ENCODE measurements around the gene NDUFA8.

The NDUFA8 gene

DNA sequence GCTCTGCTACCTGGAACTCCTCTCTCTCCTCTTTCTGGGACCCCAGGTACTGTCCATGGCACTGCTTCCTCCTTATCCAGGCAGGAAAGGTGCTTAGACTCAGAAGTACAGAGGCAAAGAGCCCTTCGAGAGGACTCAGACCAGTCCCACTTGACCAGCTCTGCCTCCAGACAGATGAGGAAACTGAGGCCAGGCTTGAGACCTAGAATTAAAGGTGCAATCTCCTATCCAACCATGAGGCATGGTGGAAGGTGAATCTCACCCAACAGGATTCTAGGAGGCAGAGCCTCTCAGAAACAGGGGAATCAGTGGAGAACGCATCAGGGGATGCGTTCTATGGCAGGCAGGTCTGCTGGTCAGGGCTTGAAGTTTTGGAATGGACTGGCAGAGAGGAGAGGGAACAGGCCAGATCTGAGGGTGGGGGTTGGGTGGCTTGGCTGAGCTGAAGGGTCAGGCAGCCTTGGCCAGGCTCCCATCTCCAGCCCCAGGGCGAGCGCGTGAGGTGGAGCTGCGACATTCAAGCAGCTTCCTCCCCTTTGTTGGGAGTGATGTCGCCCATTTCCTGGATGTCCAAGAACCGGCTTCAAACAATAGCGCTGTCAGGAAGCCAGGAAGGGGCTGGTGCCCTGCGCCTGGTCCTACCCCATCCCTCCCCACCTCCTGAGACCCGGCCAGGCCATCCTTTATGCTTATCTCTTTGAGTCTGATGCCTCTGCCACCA is 26.2 kb downstream of the NDUFA8 start:
- H3K4me3 ChIP-seq (ENCODE audit: low read depth, low read length) = no peak overlapping the region
- no peak for DNase-seq (ENCODE audit: low read depth)
- no peak for TF ChIP-seq MYC (IDR thresholded peaks at IDR 0.05; ENCODE audit: low read depth, low read length)
- TF ChIP-seq, protein P1, sequence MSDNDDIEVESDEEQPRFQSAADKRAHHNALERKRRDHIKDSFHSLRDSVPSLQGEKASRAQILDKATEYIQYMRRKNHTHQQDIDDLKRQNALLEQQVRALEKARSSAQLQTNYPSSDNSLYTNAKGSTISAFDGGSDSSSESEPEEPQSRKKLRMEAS (IDR thresholded peaks at IDR 0.05; ENCODE audit: low read depth, low read length) = no peak
- no peak for TF ChIP-seq POLR2A (IDR thresholded peaks at IDR 0.05; ENCODE audit: extremely low read depth, insufficient read length)
- TF ChIP-seq, protein P2, sequence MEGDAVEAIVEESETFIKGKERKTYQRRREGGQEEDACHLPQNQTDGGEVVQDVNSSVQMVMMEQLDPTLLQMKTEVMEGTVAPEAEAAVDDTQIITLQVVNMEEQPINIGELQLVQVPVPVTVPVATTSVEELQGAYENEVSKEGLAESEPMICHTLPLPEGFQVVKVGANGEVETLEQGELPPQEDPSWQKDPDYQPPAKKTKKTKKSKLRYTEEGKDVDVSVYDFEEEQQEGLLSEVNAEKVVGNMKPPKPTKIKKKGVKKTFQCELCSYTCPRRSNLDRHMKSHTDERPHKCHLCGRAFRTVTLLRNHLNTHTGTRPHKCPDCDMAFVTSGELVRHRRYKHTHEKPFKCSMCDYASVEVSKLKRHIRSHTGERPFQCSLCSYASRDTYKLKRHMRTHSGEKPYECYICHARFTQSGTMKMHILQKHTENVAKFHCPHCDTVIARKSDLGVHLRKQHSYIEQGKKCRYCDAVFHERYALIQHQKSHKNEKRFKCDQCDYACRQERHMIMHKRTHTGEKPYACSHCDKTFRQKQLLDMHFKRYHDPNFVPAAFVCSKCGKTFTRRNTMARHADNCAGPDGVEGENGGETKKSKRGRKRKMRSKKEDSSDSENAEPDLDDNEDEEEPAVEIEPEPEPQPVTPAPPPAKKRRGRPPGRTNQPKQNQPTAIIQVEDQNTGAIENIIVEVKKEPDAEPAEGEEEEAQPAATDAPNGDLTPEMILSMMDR (IDR thresholded peaks at IDR 0.05; ENCODE audit: low read depth, low read length) = no peak

DNA sequence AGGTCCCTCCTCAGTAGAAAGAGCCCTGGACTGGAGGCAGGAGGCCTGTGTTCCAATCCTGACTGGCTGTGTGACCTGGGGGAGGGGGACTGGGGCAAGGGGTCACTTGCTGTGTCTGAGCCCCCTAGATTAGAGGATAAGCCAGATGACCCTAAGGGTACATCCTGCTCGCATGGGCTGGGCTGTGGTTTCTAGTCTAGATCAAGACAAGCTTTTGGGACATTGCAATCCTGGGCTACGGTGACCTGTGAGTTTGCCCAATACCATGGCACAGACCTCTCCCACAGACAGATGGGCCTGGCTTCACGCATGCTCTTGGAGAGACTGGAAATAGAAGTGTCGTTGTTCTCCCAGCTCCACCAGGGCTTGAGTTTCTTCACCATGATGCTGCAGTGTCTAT is 27.0 kb downstream of the NDUFA8 start:
- TF ChIP-seq, protein P1 (IDR thresholded peaks at IDR 0.05; ENCODE audit: low read depth, low read length) = no peak
- TF ChIP-seq MYC (IDR thresholded peaks at IDR 0.05; ENCODE audit: low read depth, low read length) (no peak), POLR2A (IDR thresholded peaks at IDR 0.05; ENCODE audit: extremely low read depth, insufficient read length) (no peak)
- TF ChIP-seq, protein P2 (IDR thresholded peaks at IDR 0.05; ENCODE audit: low read depth, low read length) = no peak
- DNase-seq (ENCODE audit: low read depth) = no peak
- H3K4me3 ChIP-seq (ENCODE audit: low read depth, low read length) = no peak overlapping the region

DNA sequence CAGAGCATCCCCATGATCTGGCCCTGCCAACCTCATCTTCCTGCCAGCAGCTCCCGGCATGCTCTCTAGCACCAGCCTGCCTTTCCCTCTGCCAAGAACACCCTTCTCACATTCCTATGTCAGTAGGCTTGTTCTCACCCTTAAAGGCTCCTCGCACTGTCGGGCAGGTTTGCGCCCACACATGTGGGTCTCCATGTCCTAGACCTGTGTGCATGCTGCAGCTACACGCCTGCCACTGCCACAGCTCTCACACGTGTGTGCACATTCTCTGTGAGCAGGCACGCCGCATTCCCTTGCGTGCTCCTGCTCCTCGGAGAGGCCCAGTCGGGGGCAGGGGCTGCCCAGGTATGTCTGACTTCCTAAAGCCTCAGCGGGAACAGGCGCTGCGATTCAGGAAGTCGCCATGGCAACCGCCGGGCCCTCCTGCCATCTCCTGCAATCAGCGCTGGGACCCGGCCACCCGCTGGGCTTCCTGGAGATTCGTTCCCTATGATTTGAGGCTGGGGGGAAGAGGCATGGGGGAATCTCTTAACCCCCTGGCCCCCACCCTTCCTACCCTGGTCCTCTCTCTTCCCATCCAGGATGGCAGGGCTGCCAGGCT is 28.1 kb downstream of the NDUFA8 start:
- TF ChIP-seq MYC (IDR thresholded peaks at IDR 0.05; ENCODE audit: low read depth, low read length) (no peak), POLR2A (IDR thresholded peaks at IDR 0.05; ENCODE audit: extremely low read depth, insufficient read length) (no peak)
- TF ChIP-seq, protein P2 (IDR thresholded peaks at IDR 0.05; ENCODE audit: low read depth, low read length) = no peak
- TF ChIP-seq, protein P1 (IDR thresholded peaks at IDR 0.05; ENCODE audit: low read depth, low read length) = no peak
- no peak for DNase-seq (ENCODE audit: low read depth)
- H3K4me3 ChIP-seq (ENCODE audit: low read depth, low read length) = no peak overlapping the region

DNA sequence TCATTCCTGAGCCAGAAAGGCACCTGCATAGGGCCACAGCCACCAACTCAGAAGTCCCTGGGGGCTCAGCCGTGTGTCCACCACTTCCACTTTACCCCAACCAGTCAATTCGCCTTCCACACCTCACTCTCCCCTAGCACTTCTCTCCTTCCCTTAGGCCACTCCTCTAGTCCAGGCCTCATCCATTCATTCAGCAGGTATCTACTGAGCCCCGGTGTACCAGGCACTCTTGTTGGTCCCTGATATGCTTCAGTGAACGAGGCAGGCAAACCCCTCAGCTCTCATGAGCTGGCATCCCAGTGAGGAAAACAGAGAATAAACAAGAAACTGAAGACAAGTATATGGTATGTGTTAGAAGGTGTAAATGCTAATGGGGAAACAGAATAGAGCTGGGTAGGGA is 28.7 kb downstream of the NDUFA8 start:
- TF ChIP-seq, protein P2 (IDR thresholded peaks at IDR 0.05; ENCODE audit: low read depth, low read length) = no peak
- no peak for TF ChIP-seq MYC (IDR thresholded peaks at IDR 0.05; ENCODE audit: low read depth, low read length)
- TF ChIP-seq, protein P1 (IDR thresholded peaks at IDR 0.05; ENCODE audit: low read depth, low read length) = no peak
- TF ChIP-seq POLR2A (IDR thresholded peaks at IDR 0.05; ENCODE audit: extremely low read depth, insufficient read length) = no peak
- no peak for DNase-seq (ENCODE audit: low read depth)

DNA sequence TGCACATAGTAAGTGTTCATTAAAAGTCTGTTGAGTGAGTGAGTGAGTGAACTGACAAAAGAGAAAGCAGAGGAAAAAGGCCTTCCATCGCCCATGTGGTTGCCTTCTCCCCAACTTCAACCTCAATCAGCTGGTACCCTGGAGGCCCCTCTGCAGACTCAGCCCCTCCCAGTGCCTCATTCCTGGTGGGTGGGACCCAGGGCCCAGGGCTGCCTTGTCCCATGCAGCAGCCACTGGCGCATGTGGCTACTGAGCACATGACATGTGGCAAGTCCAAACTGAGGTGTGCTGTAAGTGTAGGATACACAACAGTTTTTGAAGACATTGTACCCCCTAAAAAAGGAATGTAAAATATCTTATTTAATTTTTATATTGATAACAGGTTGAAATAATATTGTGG is 29.6 kb downstream of the NDUFA8 start:
- H3K4me3 ChIP-seq (ENCODE audit: low read depth, low read length) = no peak overlapping the region
- no peak for DNase-seq (ENCODE audit: low read depth)
- TF ChIP-seq, protein P2 (IDR thresholded peaks at IDR 0.05; ENCODE audit: low read depth, low read length) = no peak
- TF ChIP-seq POLR2A (IDR thresholded peaks at IDR 0.05; ENCODE audit: extremely low read depth, insufficient read length) (no peak), MYC (IDR thresholded peaks at IDR 0.05; ENCODE audit: low read depth, low read length) (no peak)
- TF ChIP-seq, protein P1 (IDR thresholded peaks at IDR 0.05; ENCODE audit: low read depth, low read length) = no peak

More for the DNA sequence above, 28.7 kb downstream of the NDUFA8 start:
- H3K4me3 ChIP-seq (ENCODE audit: low read depth, low read length) = no peak overlapping the region
